ENCODE measurements around the gene DPYD.
"Not testable (repeated sequence)": the region's sequence is repeated elsewhere in the genome, so short reads cannot be mapped to it uniquely, and the experiment has no call there.

Gene DPYD

GRCh38 chr1:97254731-97255463, 665.9 kb downstream of the DPYD start:
- DNase-seq, result no peak

DNA sequence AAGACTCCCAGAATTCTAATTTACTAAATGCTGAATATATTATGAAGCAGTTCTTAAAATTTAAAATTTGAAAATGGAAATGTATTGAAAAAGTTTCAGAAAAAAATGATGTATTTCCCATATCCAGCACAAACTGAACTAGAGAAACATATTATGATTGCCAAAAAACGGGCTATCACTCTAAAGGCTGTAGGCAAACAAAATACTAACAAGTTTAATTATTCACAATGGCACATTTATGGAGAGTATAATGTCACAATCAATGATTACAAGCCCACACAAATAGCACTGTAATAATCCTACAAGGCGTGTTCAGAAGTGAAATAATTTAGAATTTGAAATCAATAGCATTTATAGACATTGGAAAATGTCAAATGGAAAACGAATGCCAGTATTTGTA, 667.9 kb downstream of the DPYD start:
- no peak for DNase-seq

DNA sequence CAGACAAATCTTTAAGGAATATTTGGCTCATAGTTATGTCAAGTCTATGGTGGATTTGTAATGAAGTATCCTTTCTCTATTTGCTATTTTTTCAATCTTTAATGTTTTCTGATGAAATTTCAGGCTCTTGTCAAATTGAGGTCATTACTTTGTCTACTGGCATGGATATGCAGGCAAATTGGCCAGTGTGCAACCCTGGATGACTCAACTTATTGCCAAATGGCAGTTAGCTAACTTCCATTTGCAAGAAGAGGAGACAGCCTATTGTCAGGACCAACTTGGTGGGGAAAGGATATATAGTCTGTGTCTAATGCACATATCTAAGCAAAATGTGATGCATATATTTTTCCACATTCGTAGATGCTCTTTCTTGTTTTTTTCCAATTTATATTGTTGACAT, 668.8 kb downstream of the DPYD start:
- DNase-seq, result no peak

DNA sequence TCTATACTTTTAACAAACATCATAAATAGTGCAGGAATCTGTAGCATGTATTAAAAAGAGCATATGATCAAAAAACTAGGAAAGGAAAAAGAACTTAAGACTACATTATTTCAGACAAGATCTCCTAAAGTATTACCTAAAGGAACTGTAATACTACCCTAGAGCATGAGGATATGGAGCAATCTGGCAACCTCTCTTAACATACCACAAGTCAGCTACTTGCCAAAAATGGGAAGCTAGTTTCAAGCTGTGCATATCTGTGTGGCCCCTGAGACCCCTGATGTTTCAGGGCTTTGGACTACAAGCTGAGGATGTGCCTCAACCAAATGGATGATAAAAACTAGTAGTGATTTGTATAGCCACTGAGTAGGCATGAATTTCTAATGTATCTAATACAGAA, 673.6 kb downstream of the DPYD start:
- no peak for DNase-seq

DNA sequence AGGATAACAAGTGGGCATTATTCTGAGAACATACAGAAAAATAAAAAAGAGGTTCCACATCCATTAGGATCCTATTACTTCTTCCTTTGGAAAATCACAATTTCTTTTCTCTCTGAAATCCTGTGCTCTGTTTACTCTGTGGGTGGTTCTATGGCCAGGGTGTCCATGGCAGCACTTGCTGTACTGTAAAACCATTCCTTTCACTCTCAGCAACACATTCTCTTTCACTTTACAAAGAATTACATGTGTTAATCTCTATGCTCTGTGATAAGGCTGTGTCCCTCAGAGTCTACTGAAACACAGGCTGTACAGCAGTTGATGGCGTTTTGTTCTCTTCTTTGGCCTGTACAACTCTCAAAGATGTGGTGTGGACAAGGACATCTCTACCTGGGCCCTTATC, 675.2 kb downstream of the DPYD start:
- DNase-seq, result no peak

DNA sequence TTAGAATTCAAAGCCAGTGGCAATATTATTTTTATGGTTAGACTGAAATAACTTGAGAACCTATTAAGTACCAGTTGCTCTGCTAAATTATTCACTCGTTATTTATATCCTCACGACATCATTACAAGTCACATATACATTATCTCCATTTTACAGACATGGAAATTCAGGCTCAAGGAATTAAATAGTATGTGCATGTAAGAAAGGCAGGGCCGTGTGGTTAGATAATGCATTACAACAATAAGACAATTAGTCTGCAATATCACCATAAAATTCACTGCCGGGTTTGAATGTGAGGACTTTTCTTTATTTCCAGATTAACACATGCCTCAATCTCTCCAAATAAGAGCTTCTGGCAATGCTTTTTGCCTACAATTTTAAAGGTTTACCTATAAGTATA, 675.8 kb downstream of the DPYD start:
- no peak for DNase-seq

- DNase-seq, result peak; percentile 3
Observed at GRCh38 chr1:97243973-97244560, 676.8 kb downstream of the DPYD start.

DNA sequence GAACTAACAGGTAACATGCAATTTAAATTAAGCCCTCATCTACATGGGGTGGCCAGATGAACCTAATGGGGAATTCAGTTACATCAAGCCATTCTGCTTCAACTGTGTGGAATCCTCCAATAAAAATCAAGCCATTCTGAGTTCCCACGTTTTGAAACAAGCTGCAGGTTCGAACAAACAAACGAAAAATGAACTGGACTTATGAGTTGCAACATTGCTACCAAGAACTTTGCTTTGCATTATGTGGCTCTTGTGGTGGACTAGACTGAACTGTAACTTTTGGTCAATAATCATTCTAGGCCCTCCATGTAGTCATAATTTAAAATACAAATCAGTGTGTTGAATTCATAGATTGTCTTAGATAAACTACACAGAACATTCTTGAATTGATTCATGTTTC, 682.0 kb downstream of the DPYD start:
- DNase-seq, result no peak

GRCh38 chr1:97231354-97231753, 689.5 kb downstream of the DPYD start:
- not testable (repeated sequence) for DNase-seq

GRCh38 chr1:97212671-97213070, 708.2 kb downstream of the DPYD start:
- no peak for DNase-seq

DNA sequence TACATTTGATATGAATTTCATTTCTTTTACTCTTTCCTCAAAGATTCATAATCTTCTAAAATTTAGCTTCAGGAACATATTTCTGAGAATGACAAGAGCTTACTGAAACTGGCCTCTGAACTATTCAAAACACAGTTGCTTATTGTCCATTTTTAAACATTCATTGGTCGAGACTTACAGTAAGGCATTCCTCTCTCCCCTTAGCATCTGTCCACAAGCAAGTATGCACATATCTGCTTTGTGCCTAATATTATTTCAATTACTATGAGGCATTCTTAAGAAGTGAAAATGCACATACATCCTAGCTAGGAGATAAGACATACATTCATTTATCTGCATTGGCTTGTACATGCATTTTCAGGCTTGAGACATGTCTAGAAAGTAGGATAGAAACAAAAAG, 710.5 kb downstream of the DPYD start:
- DNase-seq, result no peak

DNA sequence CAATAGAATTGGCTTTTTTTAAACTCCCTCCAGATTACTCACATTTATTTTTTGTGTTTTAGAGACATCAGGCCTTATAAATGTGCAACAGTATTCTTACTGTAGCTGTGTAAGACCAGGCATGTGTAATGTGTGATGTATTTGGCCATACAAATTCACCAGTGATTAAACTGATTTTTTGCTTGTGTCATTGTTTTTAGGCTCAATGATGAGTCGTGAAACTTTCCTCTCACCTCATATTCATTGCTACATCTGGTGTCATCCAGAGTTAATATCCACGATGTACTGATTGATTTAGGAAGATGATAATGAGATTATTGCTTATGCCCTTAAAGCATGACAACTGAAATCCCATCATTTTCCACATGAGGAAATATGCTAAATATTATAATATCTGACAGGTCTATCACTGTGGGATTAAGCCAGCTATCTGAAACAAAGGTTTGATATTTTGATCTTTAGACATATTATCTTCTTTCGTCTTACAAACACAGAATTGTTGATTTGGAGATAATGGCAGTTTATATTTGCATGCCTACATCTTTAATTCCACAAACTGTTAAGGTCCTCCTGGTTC, 711.4 kb downstream of the DPYD start:
- no peak for DNase-seq

DNA sequence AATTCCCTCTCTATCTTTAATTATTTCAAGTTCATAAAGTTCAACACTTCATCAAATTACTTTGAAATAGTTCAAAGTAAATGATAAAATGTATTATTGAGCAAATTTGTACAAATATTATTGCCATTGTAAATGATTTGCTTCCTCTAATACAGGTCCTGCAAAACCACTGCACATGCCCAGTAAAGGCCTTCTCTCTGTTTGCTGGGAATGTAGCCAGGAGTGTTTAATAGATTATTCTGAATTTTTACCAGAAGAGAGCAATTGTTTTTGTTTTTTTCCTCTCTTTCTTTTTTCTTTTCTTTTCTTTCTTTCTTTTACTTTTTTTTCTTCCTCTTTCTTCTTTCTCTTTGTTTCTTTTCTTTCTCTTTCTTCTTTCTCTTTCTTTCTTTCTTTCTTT, 713.0 kb downstream of the DPYD start:
- DNase-seq, result no peak

GRCh38 chr1:97204468-97204867, 716.4 kb downstream of the DPYD start:
- no peak for DNase-seq

DNA sequence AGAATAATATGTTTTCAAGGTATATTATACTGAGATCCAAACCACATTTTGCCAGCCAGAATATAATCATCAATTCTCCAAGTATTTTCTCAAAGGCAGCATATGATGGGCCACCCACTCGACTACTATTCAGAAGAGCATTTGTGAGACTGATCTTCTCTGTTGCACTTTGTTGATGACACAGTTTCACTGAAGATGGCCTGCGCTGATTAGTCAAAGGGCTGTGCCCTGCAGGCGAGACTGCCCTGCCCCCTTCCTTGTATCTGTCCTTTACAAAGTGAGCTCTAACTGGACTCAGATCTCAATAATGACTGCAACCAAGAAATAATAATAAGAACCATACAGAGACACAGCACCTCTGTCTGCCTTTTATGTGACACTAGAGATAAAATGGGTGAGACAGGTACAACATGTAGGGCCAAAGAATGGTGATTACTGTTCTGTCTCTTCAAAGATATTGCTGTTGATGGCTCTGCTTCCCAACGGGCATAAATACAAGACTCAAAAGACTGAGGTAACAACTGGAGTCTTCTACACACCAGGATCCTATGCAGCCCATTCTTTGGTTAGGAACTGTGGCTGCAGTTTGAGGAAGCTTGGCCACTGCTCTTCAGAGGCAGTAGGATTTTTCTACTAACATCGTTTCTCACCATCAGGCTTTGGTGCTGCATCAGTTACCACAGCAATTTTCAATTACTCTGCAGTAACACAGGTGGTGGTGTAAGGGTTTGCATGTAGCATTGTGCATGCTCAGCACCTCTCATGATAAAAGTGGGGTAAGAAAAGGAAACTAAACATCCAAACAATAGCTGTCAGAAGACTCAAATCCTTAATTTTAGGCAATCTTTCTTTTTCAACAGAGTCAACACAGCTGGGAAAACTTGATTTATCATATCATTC, 718.1 kb downstream of the DPYD start:
- peak; percentile 61 for DNase-seq

DNA sequence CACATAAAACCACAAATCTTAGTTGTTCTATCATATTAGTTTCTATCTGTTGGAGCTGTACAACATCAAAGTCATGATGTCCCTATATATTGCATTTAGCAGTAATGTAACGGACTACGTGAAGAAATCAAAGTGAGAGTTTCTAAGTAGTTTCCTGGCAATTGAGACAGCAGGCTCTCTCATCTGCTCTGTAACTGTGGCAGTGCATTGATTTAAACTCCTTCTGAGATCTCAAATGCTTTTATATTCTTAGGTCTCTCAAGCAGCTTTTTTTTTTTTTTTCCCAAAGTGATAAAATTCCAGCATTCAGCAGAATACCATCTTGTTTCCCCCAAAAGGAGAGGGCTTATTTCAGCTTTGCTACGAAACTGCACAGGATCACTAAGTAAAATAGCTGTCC, 719.2 kb downstream of the DPYD start:
- no peak for DNase-seq

DNA sequence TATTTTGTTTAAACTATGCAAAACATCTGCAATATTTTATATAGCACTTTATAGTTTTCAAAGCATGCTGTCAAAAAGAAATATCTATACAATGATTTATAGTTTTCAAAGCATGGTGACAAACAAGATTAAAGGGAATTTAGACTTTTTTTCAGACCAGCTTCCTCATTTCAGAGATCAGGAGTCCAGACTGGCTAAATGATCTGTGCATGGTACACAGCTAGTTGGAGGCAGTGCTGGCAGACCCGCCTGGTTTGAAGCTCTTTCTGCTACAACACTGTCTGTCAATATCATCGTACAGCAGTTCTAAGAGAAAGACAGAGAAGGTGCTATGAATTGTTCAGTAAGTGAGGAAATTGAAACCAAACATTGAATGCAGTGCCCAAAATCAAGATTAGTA, 720.2 kb downstream of the DPYD start:
- no peak for DNase-seq

- no peak for DNase-seq
Observed at GRCh38 chr1:97196825-97197516, 723.9 kb downstream of the DPYD start.

DNA sequence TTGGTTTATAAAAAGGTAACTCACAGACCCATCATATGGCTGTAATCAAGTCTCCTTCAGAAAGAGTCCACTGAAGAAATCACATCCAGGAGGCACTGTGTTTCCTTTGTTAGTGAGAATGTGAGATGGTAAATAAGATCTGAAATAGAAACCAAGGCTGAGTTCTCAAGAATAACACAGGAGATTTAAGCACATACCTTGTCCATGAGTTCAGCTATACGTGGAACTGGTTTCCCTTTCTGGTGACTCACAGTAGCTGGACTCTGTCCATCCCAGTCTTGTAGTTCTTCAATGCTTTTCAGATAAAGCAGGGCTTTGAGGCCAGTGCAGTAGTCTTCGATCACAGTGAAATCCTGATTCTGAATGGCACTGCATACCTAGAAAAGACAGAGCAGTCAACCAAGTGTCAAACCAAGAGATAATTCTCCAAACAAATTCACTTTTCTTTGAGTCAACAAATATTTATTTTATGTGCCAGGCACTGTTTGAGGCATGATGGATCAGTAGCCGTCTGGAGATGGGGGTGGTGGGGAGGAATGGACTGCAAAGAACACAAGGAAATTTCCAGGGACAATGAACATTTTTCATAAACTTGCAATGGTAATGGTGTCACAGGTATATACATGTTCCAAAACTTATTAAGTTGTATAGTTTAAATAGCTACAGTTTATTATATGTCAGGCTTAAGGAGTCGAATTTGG, 727.8 kb downstream of the DPYD start:
- DNase-seq, result no peak

GRCh38 chr1:97190326-97190725, 730.5 kb downstream of the DPYD start:
- DNase-seq, result no peak

- peak; percentile 5 for DNase-seq
Observed at GRCh38 chr1:97186381-97186780, 734.5 kb downstream of the DPYD start.

DNA sequence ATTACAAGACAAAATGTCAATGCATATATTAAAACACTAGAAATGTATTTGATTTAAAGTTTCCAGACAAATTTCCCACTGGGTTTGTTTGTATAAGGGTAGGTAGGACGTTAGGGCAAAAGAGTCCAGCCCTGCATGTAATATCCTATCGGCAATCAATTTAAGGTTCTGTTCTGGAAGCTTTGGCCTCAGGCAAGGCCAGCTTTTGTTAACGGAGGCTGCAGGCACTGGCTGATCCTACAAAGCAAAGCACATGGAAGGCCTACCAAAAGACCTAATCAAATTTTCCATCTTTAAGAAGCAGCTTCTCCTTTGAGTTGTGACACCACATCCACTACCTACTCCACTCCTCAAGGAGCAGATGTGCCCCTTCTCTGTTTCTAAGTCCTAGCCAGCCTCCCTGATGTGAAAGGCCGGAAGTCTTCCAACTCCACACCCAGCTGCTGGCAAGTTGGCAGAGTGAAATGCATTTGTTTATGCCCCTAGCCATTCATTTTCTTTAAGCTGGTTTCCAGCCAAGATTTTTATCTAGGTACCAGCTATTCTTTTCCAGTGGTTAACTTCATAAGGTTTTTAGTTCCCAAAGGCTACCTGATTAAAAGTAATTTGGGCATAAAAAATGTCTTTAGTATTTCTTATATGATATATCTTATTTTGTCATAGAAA, 746.7 kb downstream of the DPYD start:
- no peak for DNase-seq

Data from RPMI8226 (cell line).